Activated CD8-positive, alpha-beta memory T cell treated with anti-CD3 and anti-CD28 coated beads, Interleukin-2, amount 10 ng/mL, durations not matched to agents 7 days and 5 days (primary cell): ENCODE data around the gene CBX2. TPM values are rescaled to one million over a fixed set of nuclear protein-coding genes. Genes with fewer than 3 reads are reported as not detected.
A peak's percentile ranks its signal among the peaks of the same experiment; 100 is the strongest.

Experiments used
- ATAC-seq: fragments of 150-1000 bp; cut with Tn5 transposase; one replicate; pipeline ENCODE4 v1.10.0; 2021; ENCODE audit warnings: moderate library complexity
- CTCF ChIA-PET: fragments of 350-600 bp; sonication (Branson Sonifier 250); formaldehyde crosslinking; loops from one replicate; lab custom pipeline; 2021; ENCODE audit warnings: antibody characterized with exemption; lab: Charles Lee
- DNase-seq: peaks from one replicate; pipeline ENCODE4 v3.0.0-alpha.2; 2020
- H3K27ac Mint-ChIP-seq: one replicate; pipeline ENCODE4 v1.8.0; 2021; ENCODE audit warnings: mild to moderate bottlenecking, mixed read lengths
- H3K27me3 Mint-ChIP-seq: one replicate; pipeline ENCODE4 v1.8.0; 2021; ENCODE audit warnings: mixed read lengths
- H3K36me3 Mint-ChIP-seq: one replicate; pipeline ENCODE4 v1.8.0; 2021; ENCODE audit warnings: mild to moderate bottlenecking, mixed read lengths
- H3K4me1 Mint-ChIP-seq: one replicate; pipeline ENCODE4 v1.8.0; 2021; ENCODE audit warnings: mixed read lengths
- H3K4me3 Mint-ChIP-seq: one replicate; pipeline ENCODE4 v1.8.0; 2021; ENCODE audit warnings: mild to moderate bottlenecking, moderate library complexity, mixed read lengths
- H3K9me3 Mint-ChIP-seq: one replicate; pipeline ENCODE4 v1.8.0; 2022; ENCODE audit warnings: low read depth, mixed read lengths
- total RNA-seq, 2 experiments: library from RNA; stranded (reverse); gene quantifications; one replicate each; pipeline ENCODE4 v1.2.3, GENCODE V29; 2021

The CBX2 gene
- total RNA-seq, 2 experiments from 2014 or later = 5.3 to 6.8 TPM

GRCh38 chr17:79788989-79789942, 11.3 kb downstream of the CBX2 start:
- no peak for ATAC-seq
- no peaks in the 10 kb centered on the region for H3K9me3 Mint-ChIP-seq
- no peaks in the 10 kb centered on the region for H3K36me3 Mint-ChIP-seq
- H3K27me3 Mint-ChIP-seq = peaks cover 58% of the 10 kb centered on the region
- H3K27ac Mint-ChIP-seq = no peak overlapping the region
- H3K4me1 Mint-ChIP-seq = peaks cover 4% of the 10 kb centered on the region
- DNase-seq = no peak
- CTCF ChIA-PET = interaction anchor here (0.7 to 1.7 kb wide), 14 partner anchors 13 to 205 kb away, joined by 3 to 8 read pairs (median 4); partner anchors contain the start of gene CBX4
- H3K4me3 Mint-ChIP-seq = no peak overlapping the region

- ATAC-seq (peak; percentile 43), DNase-seq (no peak)
- Mint-ChIP-seq H3K4me3 (no peak overlapping the region), H3K4me1 (peaks cover 4% of the 10 kb centered on the region), H3K36me3 (no peaks in the 10 kb centered on the region), H3K9me3 (no peaks in the 10 kb centered on the region), H3K27me3 (peaks cover 58% of the 10 kb centered on the region), H3K27ac (no peak overlapping the region)
- CTCF ChIA-PET = interaction anchor here (0.7 to 1.7 kb wide), 12 partner anchors 12 to 201 kb away, joined by 3 to 8 read pairs (median 4); partner anchors contain the start of gene CBX4
Observed at GRCh38 chr17:79789943-79790804, 12.2 kb downstream of the CBX2 start.

- no peak overlapping the region for H3K27ac Mint-ChIP-seq
- H3K36me3 Mint-ChIP-seq = peaks cover 3% of the 10 kb centered on the region
- H3K4me1 Mint-ChIP-seq = peaks cover 7% of the 10 kb centered on the region
Observed at GRCh38 chr17:79790805-79791734, 13.1 kb downstream of the CBX2 start.

GRCh38 chr17:79791735-79792161, 13.8 kb downstream of the CBX2 start:
- H3K36me3 Mint-ChIP-seq = peaks cover 4% of the 10 kb centered on the region
- H3K4me3 Mint-ChIP-seq = no peak overlapping the region
- ATAC-seq (no peak), DNase-seq (no peak)
- H3K4me1 Mint-ChIP-seq = peaks cover 11% of the 10 kb centered on the region
- peaks cover 55% of the 10 kb centered on the region for H3K27me3 Mint-ChIP-seq
- CTCF ChIA-PET = interaction anchor here (1.3 kb wide), 1 partner anchor 51 kb away, joined by 3 read pairs; no protein-coding TSS in a partner anchor
- H3K27ac Mint-ChIP-seq = no peak overlapping the region
- no peaks in the 10 kb centered on the region for H3K9me3 Mint-ChIP-seq

More at GRCh38 chr17:79790805-79791734, 13.1 kb downstream of the CBX2 start:
- DNase-seq (no peak), ATAC-seq (no peak)
- Mint-ChIP-seq H3K27me3 (peaks cover 60% of the 10 kb centered on the region), H3K9me3 (no peaks in the 10 kb centered on the region), H3K4me3 (no peak overlapping the region)
- CTCF ChIA-PET = interaction anchor here (1.3 to 1.7 kb wide), 3 partner anchors 41 to 51 kb away, joined by 3 to 4 read pairs (median 3); no protein-coding TSS in a partner anchor

GRCh38 chr17:79792341-79792871, 14.5 kb downstream of the CBX2 start:
- Mint-ChIP-seq H3K4me1 (peaks cover 11% of the 10 kb centered on the region), H3K27me3 (peaks cover 51% of the 10 kb centered on the region), H3K4me3 (no peak overlapping the region), H3K27ac (no peak overlapping the region), H3K9me3 (no peaks in the 10 kb centered on the region), H3K36me3 (peaks cover 4% of the 10 kb centered on the region)
- no peak for DNase-seq
- no peak for ATAC-seq
- CTCF ChIA-PET = interaction anchor here (1.3 to 1.9 kb wide), 2 partner anchors 44 to 50 kb away, joined by 3 to 7 read pairs; no protein-coding TSS in a partner anchor

GRCh38 chr17:79792984-79793923, 15.3 kb downstream of the CBX2 start:
- Mint-ChIP-seq H3K27ac (no peak overlapping the region), H3K9me3 (no peaks in the 10 kb centered on the region), H3K36me3 (peaks cover 4% of the 10 kb centered on the region), H3K4me1 (peaks cover 11% of the 10 kb centered on the region), H3K4me3 (no peak overlapping the region), H3K27me3 (peaks cover 43% of the 10 kb centered on the region)
- ATAC-seq = no peak
- no peak for DNase-seq
- CTCF ChIA-PET = interaction anchor here (1.9 kb wide), 1 partner anchor 43 kb away, joined by 7 read pairs; no protein-coding TSS in a partner anchor

GRCh38 chr17:79793924-79794304, 16.0 kb downstream of the CBX2 start:
- peaks cover 42% of the 10 kb centered on the region for H3K27me3 Mint-ChIP-seq
- H3K4me1 Mint-ChIP-seq = peaks cover 16% of the 10 kb centered on the region
- H3K36me3 Mint-ChIP-seq = peaks cover 4% of the 10 kb centered on the region
- H3K4me3 Mint-ChIP-seq = no peak overlapping the region
- no peak overlapping the region for H3K27ac Mint-ChIP-seq
- CTCF ChIA-PET = interaction anchor here (0.5 to 1.9 kb wide), 5 partner anchors 25 to 48 kb away, joined by 3 to 7 read pairs (median 4); partner anchors contain the start of gene CBX4
- no peaks in the 10 kb centered on the region for H3K9me3 Mint-ChIP-seq
- no peak for ATAC-seq
- DNase-seq = no peak

- H3K4me1 Mint-ChIP-seq = peaks cover 22% of the 10 kb centered on the region
- H3K27me3 Mint-ChIP-seq = peaks cover 44% of the 10 kb centered on the region
Observed at GRCh38 chr17:79794659-79795511, 16.9 kb downstream of the CBX2 start.

GRCh38 chr17:79795795-79796443, 18.0 kb downstream of the CBX2 start:
- Mint-ChIP-seq H3K27me3 (peaks cover 45% of the 10 kb centered on the region), H3K4me3 (peak overlapping the region; percentile 85), H3K9me3 (no peaks in the 10 kb centered on the region), H3K4me1 (peaks cover 29% of the 10 kb centered on the region), H3K27ac (no peak overlapping the region), H3K36me3 (peaks cover 6% of the 10 kb centered on the region)
- DNase-seq (no peak), ATAC-seq (no peak)
- CTCF ChIA-PET = interaction anchor here (0.8 to 3.9 kb wide), 10 partner anchors 12 to 158 kb away, joined by 3 to 37 read pairs (median 4); partner anchors contain the start of gene CBX4

More at GRCh38 chr17:79794659-79795511, 16.9 kb downstream of the CBX2 start:
- ATAC-seq (no peak), DNase-seq (no peak)
- Mint-ChIP-seq H3K27ac (no peak overlapping the region), H3K36me3 (peaks cover 4% of the 10 kb centered on the region), H3K9me3 (no peaks in the 10 kb centered on the region), H3K4me3 (no peak overlapping the region)
- CTCF ChIA-PET = interaction anchor here (0.5 to 1.9 kb wide), 8 partner anchors 16 to 181 kb away, joined by 3 to 7 read pairs (median 4); partner anchors contain the start of gene CBX4

- peaks cover 43% of the 10 kb centered on the region for H3K27me3 Mint-ChIP-seq
- peaks cover 6% of the 10 kb centered on the region for H3K36me3 Mint-ChIP-seq
- ATAC-seq = no peak
- H3K4me3 Mint-ChIP-seq = peak overlapping the region; percentile 85
- H3K27ac Mint-ChIP-seq = no peak overlapping the region
- H3K9me3 Mint-ChIP-seq = no peaks in the 10 kb centered on the region
- H3K4me1 Mint-ChIP-seq = peaks cover 27% of the 10 kb centered on the region
- CTCF ChIA-PET = interaction anchor here (0.7 to 3.9 kb wide), 19 partner anchors 12 to 930 kb away, joined by 3 to 37 read pairs (median 4); partner anchors contain the start of genes CBX2 and CBX4
- no peak for DNase-seq
Observed at GRCh38 chr17:79796444-79796762, 18.5 kb downstream of the CBX2 start.
